Osteoblast (primary cell): ENCODE data around the gene KCNH6. TPM values are rescaled to one million over a fixed set of nuclear protein-coding genes. Genes with fewer than 3 reads are reported as not detected.
A peak's percentile ranks its signal among the peaks of the same experiment; 100 is the strongest.

ENCODE experiments used
- DNase-seq: peaks from one replicate; pipeline ENCODE4 v3.0.0; 2011; ENCODE audit warnings: low spot score, mixed read lengths; ENCODE audit not compliant: insufficient read length; ENCODE audit errors: missing footprints
- H2AFZ ChIP-seq: 2 replicates; pipeline ENCODE4 v1.6.0; 2011; ENCODE audit warnings: mild to moderate bottlenecking, low read length
- H3K27ac ChIP-seq: 2 replicates; pipeline ENCODE4 v1.5.1; 2011; ENCODE audit warnings: mild to moderate bottlenecking, low read depth, low read length, moderate library complexity
- H3K27me3 ChIP-seq: 2 replicates; pipeline ENCODE4 v1.6.0; 2012; ENCODE audit warnings: mild to moderate bottlenecking, control low read depth, inconsistent platforms, low read length, moderate library complexity; ENCODE audit not compliant: insufficient read depth
- H3K36me3 ChIP-seq: 2 replicates; pipeline ENCODE4 v1.5.1; 2011; ENCODE audit warnings: mild to moderate bottlenecking, low read length, control low read depth, moderate library complexity; ENCODE audit not compliant: insufficient read depth
- H3K4me1 ChIP-seq: 2 replicates; pipeline ENCODE4 v1.5.1; 2011; ENCODE audit warnings: mild to moderate bottlenecking, low read length, control low read depth, moderate library complexity; ENCODE audit not compliant: insufficient read depth
- H3K4me2 ChIP-seq: 2 replicates; pipeline ENCODE4 v1.6.0; 2011; ENCODE audit warnings: mild to moderate bottlenecking, low read length; ENCODE audit not compliant: insufficient read depth
- H3K4me3 ChIP-seq: fragments of 200-600 bp; sonication (generic); 3 replicates; pipeline ENCODE4 v1.5.1; 2012; ENCODE audit warnings: mild to moderate bottlenecking, low read length, inconsistent platforms; ENCODE audit not compliant: insufficient read depth
- H3K79me2 ChIP-seq: 2 replicates; pipeline ENCODE4 v1.6.0; 2012; ENCODE audit warnings: mild to moderate bottlenecking, low read length, control low read depth, inconsistent platforms; ENCODE audit not compliant: insufficient read depth
- H3K9me3 ChIP-seq: 2 replicates; pipeline ENCODE4 v1.5.1; 2011; ENCODE audit warnings: low read depth, low read length, control low read depth
- H4K20me1 ChIP-seq: 2 replicates; pipeline ENCODE4 v1.6.0; 2012; ENCODE audit warnings: mild to moderate bottlenecking, low read length, control low read depth; ENCODE audit not compliant: insufficient read depth
- total RNA-seq: library from RNA; depleted of rRNA; stranded (reverse); fragments of >200 nt; gene quantifications from 2 replicates; pipeline ENCODE4 v1.2.3, GENCODE V29; 2012
- TF ChIP-seq, protein P1 (sequence below): IDR thresholded peaks from 2 replicates; pipeline ENCODE4 v1.5.1; 2011; ENCODE audit warnings: mild to moderate bottlenecking, low read depth, low read length, moderate library complexity; ENCODE audit errors: extremely low read depth

The KCNH6 gene
- total RNA-seq, 1 donor, result not detected

DNA sequence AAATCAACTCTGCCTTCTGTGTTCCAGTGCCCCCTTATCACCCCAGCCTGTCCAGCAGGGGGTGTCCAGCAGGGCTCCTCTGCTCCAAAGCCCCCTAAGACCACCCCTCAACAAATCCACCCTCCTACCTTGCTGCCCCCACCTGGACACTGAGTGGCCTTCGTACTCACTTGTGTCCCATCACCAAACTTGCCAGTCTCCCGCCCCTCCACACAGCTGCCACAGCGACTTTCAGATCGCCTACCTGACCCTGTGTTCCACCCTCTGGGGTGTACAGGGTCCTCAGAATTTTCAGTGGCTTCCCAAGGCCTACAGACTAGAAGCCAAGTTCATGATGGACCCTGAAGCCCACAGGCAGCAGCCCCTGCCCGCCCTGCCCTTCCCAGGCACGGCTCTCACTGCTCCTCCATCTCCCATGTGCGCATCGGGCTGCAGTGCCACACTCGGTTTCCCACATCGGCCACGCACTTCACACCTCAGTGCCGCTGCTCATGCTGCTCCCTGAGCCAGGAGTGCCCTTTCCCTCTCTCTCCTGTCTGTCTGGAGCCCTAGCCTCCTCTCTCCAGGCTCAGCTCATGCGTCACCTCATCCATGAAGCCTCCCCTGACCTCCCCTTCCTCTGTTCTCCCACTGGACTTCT lies 11.8 kb downstream of the KCNH6 start:
- no peaks in the 10 kb centered on the region for H3K36me3 ChIP-seq
- no peaks in the 10 kb centered on the region for H3K9me3 ChIP-seq
- no peaks in the 10 kb centered on the region for H3K79me2 ChIP-seq
- H3K27me3 ChIP-seq, result peaks cover 30% of the 10 kb centered on the region
- no peak overlapping the region for H3K27ac ChIP-seq
- no peaks in the 10 kb centered on the region for H3K4me1 ChIP-seq
- no peak overlapping the region for H3K4me3 ChIP-seq
- TF ChIP-seq, protein P1, sequence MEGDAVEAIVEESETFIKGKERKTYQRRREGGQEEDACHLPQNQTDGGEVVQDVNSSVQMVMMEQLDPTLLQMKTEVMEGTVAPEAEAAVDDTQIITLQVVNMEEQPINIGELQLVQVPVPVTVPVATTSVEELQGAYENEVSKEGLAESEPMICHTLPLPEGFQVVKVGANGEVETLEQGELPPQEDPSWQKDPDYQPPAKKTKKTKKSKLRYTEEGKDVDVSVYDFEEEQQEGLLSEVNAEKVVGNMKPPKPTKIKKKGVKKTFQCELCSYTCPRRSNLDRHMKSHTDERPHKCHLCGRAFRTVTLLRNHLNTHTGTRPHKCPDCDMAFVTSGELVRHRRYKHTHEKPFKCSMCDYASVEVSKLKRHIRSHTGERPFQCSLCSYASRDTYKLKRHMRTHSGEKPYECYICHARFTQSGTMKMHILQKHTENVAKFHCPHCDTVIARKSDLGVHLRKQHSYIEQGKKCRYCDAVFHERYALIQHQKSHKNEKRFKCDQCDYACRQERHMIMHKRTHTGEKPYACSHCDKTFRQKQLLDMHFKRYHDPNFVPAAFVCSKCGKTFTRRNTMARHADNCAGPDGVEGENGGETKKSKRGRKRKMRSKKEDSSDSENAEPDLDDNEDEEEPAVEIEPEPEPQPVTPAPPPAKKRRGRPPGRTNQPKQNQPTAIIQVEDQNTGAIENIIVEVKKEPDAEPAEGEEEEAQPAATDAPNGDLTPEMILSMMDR, result no peak
- no peaks in the 10 kb centered on the region for H4K20me1 ChIP-seq
- H3K4me2 ChIP-seq, result no peak overlapping the region
- DNase-seq, result peak; percentile 58
- no peak overlapping the region for H2AFZ ChIP-seq

DNA sequence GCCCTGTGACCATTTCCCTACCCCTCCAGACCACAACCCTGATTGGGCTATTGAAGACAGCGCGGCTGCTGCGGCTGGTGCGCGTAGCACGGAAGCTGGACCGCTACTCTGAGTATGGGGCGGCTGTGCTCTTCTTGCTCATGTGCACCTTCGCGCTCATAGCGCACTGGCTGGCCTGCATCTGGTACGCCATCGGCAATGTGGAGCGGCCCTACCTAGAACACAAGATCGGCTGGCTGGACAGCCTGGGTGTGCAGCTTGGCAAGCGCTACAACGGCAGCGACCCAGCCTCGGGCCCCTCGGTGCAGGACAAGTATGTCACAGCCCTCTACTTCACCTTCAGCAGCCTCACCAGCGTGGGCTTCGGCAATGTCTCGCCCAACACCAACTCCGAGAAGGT lies 12.5 kb downstream of the KCNH6 start:
- Histone ChIP-seq H3K9me3 (no peaks in the 10 kb centered on the region), H3K4me1 (no peaks in the 10 kb centered on the region)

GRCh38 chr17:63537001-63537400 lies 13.8 kb downstream of the KCNH6 start:
- H3K27ac ChIP-seq, result no peak overlapping the region
- no peaks in the 10 kb centered on the region for H4K20me1 ChIP-seq
- no peak overlapping the region for H3K4me2 ChIP-seq
- H3K36me3 ChIP-seq, result no peaks in the 10 kb centered on the region
- no peaks in the 10 kb centered on the region for H3K79me2 ChIP-seq
- TF ChIP-seq, protein P1, result no peak
- peaks cover 31% of the 10 kb centered on the region for H3K27me3 ChIP-seq
- no peaks in the 10 kb centered on the region for H3K9me3 ChIP-seq
- H3K4me3 ChIP-seq, result no peak overlapping the region
- DNase-seq, result peak; percentile 59
- no peak overlapping the region for H2AFZ ChIP-seq
- H3K4me1 ChIP-seq, result no peaks in the 10 kb centered on the region

More for the DNA sequence above, 12.5 kb downstream of the KCNH6 start:
- Histone ChIP-seq H3K79me2 (no peaks in the 10 kb centered on the region), H3K36me3 (no peaks in the 10 kb centered on the region), H3K27ac (no peak overlapping the region), H4K20me1 (no peaks in the 10 kb centered on the region), H3K27me3 (peaks cover 31% of the 10 kb centered on the region), H2AFZ (no peak overlapping the region), H3K4me3 (no peak overlapping the region), H3K4me2 (no peak overlapping the region)
- TF ChIP-seq, protein P1, result no peak
- DNase-seq, result peak; percentile 8

DNA sequence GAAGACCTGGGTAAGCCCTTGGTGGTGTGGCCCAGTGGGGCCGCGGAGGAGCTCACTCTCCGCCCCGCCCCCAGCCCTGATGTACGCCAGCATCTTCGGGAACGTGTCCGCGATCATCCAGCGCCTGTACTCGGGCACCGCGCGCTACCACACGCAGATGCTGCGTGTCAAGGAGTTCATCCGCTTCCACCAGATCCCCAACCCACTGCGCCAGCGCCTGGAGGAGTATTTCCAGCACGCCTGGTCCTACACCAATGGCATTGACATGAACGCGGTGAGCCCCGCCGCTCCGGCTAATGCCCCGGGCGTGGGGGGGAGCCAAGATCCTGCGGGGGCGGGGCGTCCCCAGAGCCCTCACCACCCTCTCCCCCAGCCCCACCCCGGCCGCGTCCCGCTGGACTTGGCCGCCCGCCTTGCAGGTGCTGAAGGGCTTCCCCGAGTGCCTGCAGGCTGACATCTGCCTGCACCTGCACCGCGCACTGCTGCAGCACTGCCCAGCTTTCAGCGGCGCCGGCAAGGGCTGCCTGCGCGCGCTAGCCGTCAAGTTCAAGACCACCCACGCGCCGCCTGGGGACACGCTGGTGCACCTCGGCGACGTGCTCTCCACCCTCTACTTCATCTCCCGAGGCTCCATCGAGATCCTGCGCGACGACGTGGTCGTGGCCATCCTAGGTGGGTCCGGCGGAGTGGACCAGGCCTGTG lies 15.0 kb downstream of the KCNH6 start:
- TF ChIP-seq, protein P1, result no peak
- Histone ChIP-seq H4K20me1 (no peaks in the 10 kb centered on the region), H3K27me3 (peaks cover 31% of the 10 kb centered on the region), H3K27ac (no peak overlapping the region), H3K79me2 (no peaks in the 10 kb centered on the region), H3K4me1 (no peaks in the 10 kb centered on the region), H2AFZ (no peak overlapping the region), H3K36me3 (no peaks in the 10 kb centered on the region), H3K9me3 (no peaks in the 10 kb centered on the region), H3K4me3 (no peak overlapping the region), H3K4me2 (no peak overlapping the region)
- DNase-seq, result peak; percentile 72
